Measurements from ENCODE around the gene TGIF2. TPM values are rescaled to one million over a fixed set of nuclear protein-coding genes. Genes with fewer than 3 reads are reported as not detected.
"Not testable (repeated sequence)": the region's sequence is repeated elsewhere in the genome, so short reads cannot be mapped to it uniquely, and the experiment has no call there.

Gene TGIF2
- total and polyA plus RNA-seq, 2 donors (not counting 1 experiment from before 2014, with no cell fraction given): 24.0 to 45.6 TPM

DNA sequence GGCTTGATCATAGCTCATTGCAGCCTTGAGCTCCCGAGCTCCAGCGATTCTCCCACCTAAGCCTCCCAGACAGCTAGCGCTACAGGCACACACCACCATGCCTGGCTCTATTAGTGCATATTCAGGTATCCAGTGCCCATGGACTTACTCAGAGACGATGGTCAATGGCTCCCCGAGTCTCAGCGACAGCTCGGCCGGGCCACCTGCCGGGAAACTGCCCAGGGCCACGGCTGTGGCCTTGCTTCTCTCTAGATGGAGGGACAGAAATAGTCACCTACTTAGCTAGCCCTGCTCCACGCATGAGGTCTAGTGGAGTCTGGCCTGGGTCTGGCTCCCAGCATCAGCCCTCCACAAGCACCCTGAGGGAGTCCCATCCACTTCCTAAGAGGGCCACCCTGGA, 60.9 kb downstream of the TGIF2 start:
- no peaks in the 10 kb centered on the region for H3K36me3 ChIP-seq (replicated peaks in 1 of 2; ENCODE audit: control extremely low read depth in 1 of 2, control insufficient read depth in 1 of 2, extremely low read depth in 1 of 2, insufficient read depth in 2 of 2, low read length in 1 of 2)
- no peak overlapping the region for H3K27ac Mint-ChIP-seq

GRCh38 chr20:36638876-36639400, 65.5 kb downstream of the TGIF2 start:
- H3K27ac ChIP-seq (ENCODE audit: low read length in 2 of 2); H3K27me3 ChIP-seq (replicated peaks in 1 of 4; ENCODE audit: control extremely low read depth in 1 of 4, control insufficient read depth in 3 of 4, insufficient read depth in 4 of 4, low read length in 3 of 4); POLR2A ChIA-PET; H3K9me3 Mint-ChIP-seq (ENCODE audit: insufficient read depth); H4K20me1 ChIP-seq (ENCODE audit: control insufficient read depth, insufficient read depth, low read length, poor library complexity, severe bottlenecking); ATAC-seq (ENCODE audit: low read depth); DNase-seq; H3K36me3 ChIP-seq (replicated peaks in 1 of 2; ENCODE audit: control extremely low read depth in 1 of 2, control insufficient read depth in 1 of 2, extremely low read depth in 1 of 2, insufficient read depth in 2 of 2, low read length in 1 of 2); intact Hi-C loops (cut with micrococcal nuclease); H3K9me3 ChIP-seq (ENCODE audit: control extremely low read depth in 1 of 3, control insufficient read depth in 2 of 3, insufficient read depth in 1 of 3, low read length in 2 of 3); H3K4me3 ChIP-seq (ENCODE audit: control extremely low read depth in 1 of 5, extremely low read depth in 1 of 5, insufficient read depth in 1 of 5, low read depth in 2 of 5, low read length in 4 of 5); H2AFZ ChIP-seq (ENCODE audit: insufficient read depth, low read depth, low read length, poor library complexity, severe bottlenecking); H3K4me1 ChIP-seq (ENCODE audit: control insufficient read depth in 2 of 2, insufficient read depth in 2 of 2, low read length in 2 of 2); H3K4me1 Mint-ChIP-seq; CTCF ChIA-PET; H3K4me3 Mint-ChIP-seq; H3K27me3 Mint-ChIP-seq; H3K4me2 ChIP-seq (replicated peaks; ENCODE audit: low read depth, low read length, poor library complexity, severe bottlenecking); H3K27ac Mint-ChIP-seq; H3K9ac ChIP-seq (ENCODE audit: low read length); H3K79me2 ChIP-seq (ENCODE audit: control insufficient read depth, insufficient read depth, low read length): not testable (repeated sequence)
- WGBS (ENCODE audit: insufficient coverage): 96% methylated on average over 6 of the region's 12 CpGs

More for the DNA sequence above, 60.9 kb downstream of the TGIF2 start:
- Histone ChIP-seq H3K27ac (ENCODE audit: low read length in 2 of 2) (no peak overlapping the region), H3K79me2 (ENCODE audit: control insufficient read depth, insufficient read depth, low read length) (no peaks in the 10 kb centered on the region), H3K9me3 (ENCODE audit: control extremely low read depth in 1 of 3, control insufficient read depth in 2 of 3, insufficient read depth in 1 of 3, low read length in 2 of 3) (no peaks in the 10 kb centered on the region), H4K20me1 (ENCODE audit: control insufficient read depth, insufficient read depth, low read length, poor library complexity, severe bottlenecking) (no peaks in the 10 kb centered on the region), H3K4me2 (replicated peaks; ENCODE audit: low read depth, low read length, poor library complexity, severe bottlenecking) (no peak overlapping the region), H3K9ac (ENCODE audit: low read length) (no peak overlapping the region), H3K4me3 (ENCODE audit: control extremely low read depth in 1 of 5, extremely low read depth in 1 of 5, insufficient read depth in 1 of 5, low read depth in 2 of 5, low read length in 4 of 5) (no peak overlapping the region), H3K4me1 (ENCODE audit: control insufficient read depth in 2 of 2, insufficient read depth in 2 of 2, low read length in 2 of 2) (peaks cover 9 to 11% of the 10 kb centered on the region in 2 donors), H3K27me3 (replicated peaks in 1 of 4; ENCODE audit: control extremely low read depth in 1 of 4, control insufficient read depth in 3 of 4, insufficient read depth in 4 of 4, low read length in 3 of 4) (no peaks in the 10 kb centered on the region), H2AFZ (ENCODE audit: insufficient read depth, low read depth, low read length, poor library complexity, severe bottlenecking) (no peak overlapping the region)
- Mint-ChIP-seq H3K4me3 (no peak overlapping the region), H3K4me1 (peaks cover 12% of the 10 kb centered on the region), H3K9me3 (ENCODE audit: insufficient read depth) (no peaks in the 10 kb centered on the region), H3K27me3 (no peaks in the 10 kb centered on the region)
- ATAC-seq (ENCODE audit: low read depth): no peak
- ChIA-PET CTCF (no interaction called here), POLR2A (no interaction called here)
- 96% methylated on average over 11 of the region's 11 CpGs for WGBS (ENCODE audit: insufficient coverage)
- TF ChIP-seq CTCF (IDR thresholded peaks at IDR 0.05): no peak
- no peak for TF ChIP-seq EZH2 (IDR thresholded peaks at IDR 0.05; ENCODE audit: borderline replicate concordance, insufficient read depth, low read depth, low read length, poor library complexity, severe bottlenecking)
- DNase-seq: no peak
- intact Hi-C loops (cut with micrococcal nuclease): no loop called here

All from B cell (primary cell).